Panc1 (cell line): Measurements from ENCODE around the gene BLM.

ENCODE experiments used
- POLR2AphosphoS5 ChIP-seq: IDR thresholded peaks from 2 replicates; pipeline ENCODE4 v1.6.1; 2012; ENCODE audit warnings: mild to moderate bottlenecking, low read depth, low read length, moderate library complexity
- SIN3A ChIP-seq: IDR thresholded peaks from 2 replicates; pipeline ENCODE4 v1.6.1; 2012; ENCODE audit warnings: low read depth, mild to moderate bottlenecking, low read length, moderate library complexity, borderline replicate concordance; ENCODE audit not compliant: insufficient read depth
- TCF7L2 ChIP-seq: IDR thresholded peaks from 2 replicates; pipeline ENCODE4 v1.6.1; 2011; ENCODE audit warnings: mild to moderate bottlenecking, low read depth, low read length, inconsistent platforms
- TF ChIP-seq, protein P1 (sequence below): fragments of 450-650 bp; IDR thresholded peaks from 2 replicates; pipeline ENCODE4 v1.5.1; 2017; ENCODE audit warnings: mild to moderate bottlenecking
- TF ChIP-seq, protein P2 (sequence below), 2 experiments: IDR thresholded peaks; 2 replicates each; pipeline ENCODE4 v1.6.1; 2011 to 2012; ENCODE audit warnings: low read depth in 2 of 2, control low read depth in 1 of 2, low read length in 1 of 2, mild to moderate bottlenecking in 1 of 2, moderate library complexity in 1 of 2; ENCODE audit not compliant: insufficient read depth in 1 of 2

DNA sequence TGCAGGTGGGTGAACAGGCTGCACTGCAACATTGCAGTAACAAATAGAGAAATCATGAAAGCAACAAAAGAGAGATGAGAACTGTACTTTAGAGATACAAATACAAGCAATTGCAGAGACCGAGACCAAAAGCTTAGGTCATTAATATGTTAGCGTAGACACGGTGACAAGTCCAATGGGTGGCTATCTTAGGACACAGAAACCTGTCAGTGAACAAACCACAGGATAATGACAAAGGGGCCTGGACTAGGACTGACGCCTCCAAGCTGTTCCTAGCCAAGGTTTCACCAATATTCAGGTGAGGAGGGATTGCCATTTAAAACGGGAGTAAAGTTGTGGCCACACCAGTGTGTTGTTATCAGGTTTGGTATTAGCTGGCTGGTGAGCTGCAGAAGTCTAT, 41.7 kb upstream of the BLM start:
- TF ChIP-seq, protein P1, sequence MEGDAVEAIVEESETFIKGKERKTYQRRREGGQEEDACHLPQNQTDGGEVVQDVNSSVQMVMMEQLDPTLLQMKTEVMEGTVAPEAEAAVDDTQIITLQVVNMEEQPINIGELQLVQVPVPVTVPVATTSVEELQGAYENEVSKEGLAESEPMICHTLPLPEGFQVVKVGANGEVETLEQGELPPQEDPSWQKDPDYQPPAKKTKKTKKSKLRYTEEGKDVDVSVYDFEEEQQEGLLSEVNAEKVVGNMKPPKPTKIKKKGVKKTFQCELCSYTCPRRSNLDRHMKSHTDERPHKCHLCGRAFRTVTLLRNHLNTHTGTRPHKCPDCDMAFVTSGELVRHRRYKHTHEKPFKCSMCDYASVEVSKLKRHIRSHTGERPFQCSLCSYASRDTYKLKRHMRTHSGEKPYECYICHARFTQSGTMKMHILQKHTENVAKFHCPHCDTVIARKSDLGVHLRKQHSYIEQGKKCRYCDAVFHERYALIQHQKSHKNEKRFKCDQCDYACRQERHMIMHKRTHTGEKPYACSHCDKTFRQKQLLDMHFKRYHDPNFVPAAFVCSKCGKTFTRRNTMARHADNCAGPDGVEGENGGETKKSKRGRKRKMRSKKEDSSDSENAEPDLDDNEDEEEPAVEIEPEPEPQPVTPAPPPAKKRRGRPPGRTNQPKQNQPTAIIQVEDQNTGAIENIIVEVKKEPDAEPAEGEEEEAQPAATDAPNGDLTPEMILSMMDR: no peak
- TF ChIP-seq, protein P2, sequence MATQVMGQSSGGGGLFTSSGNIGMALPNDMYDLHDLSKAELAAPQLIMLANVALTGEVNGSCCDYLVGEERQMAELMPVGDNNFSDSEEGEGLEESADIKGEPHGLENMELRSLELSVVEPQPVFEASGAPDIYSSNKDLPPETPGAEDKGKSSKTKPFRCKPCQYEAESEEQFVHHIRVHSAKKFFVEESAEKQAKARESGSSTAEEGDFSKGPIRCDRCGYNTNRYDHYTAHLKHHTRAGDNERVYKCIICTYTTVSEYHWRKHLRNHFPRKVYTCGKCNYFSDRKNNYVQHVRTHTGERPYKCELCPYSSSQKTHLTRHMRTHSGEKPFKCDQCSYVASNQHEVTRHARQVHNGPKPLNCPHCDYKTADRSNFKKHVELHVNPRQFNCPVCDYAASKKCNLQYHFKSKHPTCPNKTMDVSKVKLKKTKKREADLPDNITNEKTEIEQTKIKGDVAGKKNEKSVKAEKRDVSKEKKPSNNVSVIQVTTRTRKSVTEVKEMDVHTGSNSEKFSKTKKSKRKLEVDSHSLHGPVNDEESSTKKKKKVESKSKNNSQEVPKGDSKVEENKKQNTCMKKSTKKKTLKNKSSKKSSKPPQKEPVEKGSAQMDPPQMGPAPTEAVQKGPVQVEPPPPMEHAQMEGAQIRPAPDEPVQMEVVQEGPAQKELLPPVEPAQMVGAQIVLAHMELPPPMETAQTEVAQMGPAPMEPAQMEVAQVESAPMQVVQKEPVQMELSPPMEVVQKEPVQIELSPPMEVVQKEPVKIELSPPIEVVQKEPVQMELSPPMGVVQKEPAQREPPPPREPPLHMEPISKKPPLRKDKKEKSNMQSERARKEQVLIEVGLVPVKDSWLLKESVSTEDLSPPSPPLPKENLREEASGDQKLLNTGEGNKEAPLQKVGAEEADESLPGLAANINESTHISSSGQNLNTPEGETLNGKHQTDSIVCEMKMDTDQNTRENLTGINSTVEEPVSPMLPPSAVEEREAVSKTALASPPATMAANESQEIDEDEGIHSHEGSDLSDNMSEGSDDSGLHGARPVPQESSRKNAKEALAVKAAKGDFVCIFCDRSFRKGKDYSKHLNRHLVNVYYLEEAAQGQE (IDR thresholded peaks at IDR 0.05; ENCODE audit: insufficient read depth in 1 of 2, low read depth in 2 of 2, low read length in 1 of 2): no peak
- TF ChIP-seq TCF7L2 (no peak), POLR2AphosphoS5 (no peak), SIN3A (no peak)
